ENCODE data around the gene NANOS3.

NANOS3 gene

DNA sequence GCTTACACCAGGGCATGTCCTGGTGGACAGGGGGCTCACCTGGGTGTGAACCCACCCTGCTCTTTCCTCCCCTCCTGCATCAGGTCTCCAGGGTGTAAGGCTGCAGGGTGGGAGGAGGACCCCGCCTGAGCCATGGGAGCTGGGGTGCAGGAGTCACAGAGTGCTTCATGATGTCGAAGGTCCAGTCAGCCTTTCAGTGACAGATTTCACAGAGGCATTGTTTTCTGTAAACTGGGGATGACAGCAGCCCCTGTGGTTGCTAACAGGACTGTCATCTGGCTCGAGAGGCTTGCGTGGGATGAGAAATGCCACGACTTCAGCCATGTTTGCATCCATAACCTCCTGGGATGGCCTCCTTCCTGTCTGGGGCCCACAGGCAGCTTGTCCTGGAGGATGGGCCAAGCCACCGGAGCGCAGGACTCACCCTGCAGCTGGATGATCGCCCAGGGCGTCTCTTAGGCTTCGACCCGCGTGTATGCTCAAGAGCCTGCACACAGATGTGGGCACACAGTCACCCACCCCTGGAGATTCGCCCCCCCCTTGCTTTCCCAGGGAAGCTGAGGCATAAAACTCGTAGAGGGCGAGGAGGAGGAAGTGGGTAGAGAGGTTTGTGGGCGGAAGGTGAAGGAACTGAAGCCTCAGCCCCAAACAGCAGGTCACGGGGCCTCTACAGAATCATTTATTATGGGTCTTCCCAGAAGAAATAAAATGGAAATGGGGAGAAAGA lies 4.9 kb downstream of the NANOS3 start:
- Histone ChIP-seq H3K27me3 (ENCODE audit: control insufficient read depth, insufficient read depth, low read length) (no peaks in the 10 kb centered on the region), H3K4me1 (ENCODE audit: control insufficient read depth, insufficient read depth, low read length) (peaks cover 15% of the 10 kb centered on the region), H3K27ac (ENCODE audit: low read length) (no peak overlapping the region), H3K36me3 (ENCODE audit: control insufficient read depth, insufficient read depth, low read length) (no peaks in the 10 kb centered on the region), H3K9me3 (ENCODE audit: control insufficient read depth, insufficient read depth, low read length) (no peaks in the 10 kb centered on the region), H3K4me3 (ENCODE audit: low read length) (no peak overlapping the region)
- DNase-seq (ENCODE audit: low read depth, low spot score): no peak
- no CpG with 5 or more reads among the region's 17 CpGs for WGBS (ENCODE audit: insufficient coverage, insufficient read length)

DNA sequence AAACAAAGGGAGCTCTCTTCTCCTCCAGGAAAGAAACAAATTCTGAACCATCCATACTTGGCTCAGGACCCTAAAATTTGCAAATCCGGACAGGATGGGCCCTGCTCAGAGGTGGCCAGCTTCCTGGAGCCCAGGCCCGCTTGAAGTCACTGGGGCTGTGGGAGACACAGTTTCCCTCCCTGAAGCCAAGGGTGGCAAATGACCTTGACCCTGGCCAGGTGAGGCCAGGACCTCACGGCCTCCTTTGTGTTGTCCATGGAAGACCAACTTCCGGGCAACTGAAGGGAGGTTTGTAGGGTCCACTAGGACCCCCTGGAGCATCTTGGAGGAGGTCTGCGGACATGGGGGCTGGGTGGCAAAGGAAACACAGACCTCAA lies 5.5 kb downstream of the NANOS3 start:
- H3K27me3 ChIP-seq (ENCODE audit: control insufficient read depth, insufficient read depth, low read length): no peaks in the 10 kb centered on the region
- H3K9me3 ChIP-seq (ENCODE audit: control insufficient read depth, insufficient read depth, low read length): no peaks in the 10 kb centered on the region
- H3K36me3 ChIP-seq (ENCODE audit: control insufficient read depth, insufficient read depth, low read length): no peaks in the 10 kb centered on the region
- no peak for DNase-seq (ENCODE audit: low read depth, low spot score)
- H3K4me1 ChIP-seq (ENCODE audit: control insufficient read depth, insufficient read depth, low read length): peaks cover 15% of the 10 kb centered on the region
- H3K27ac ChIP-seq (ENCODE audit: low read length): no peak overlapping the region
- no CpG with 5 or more reads among the region's 5 CpGs for WGBS (ENCODE audit: insufficient coverage, insufficient read length)
- no peak overlapping the region for H3K4me3 ChIP-seq (ENCODE audit: low read length)

DNA sequence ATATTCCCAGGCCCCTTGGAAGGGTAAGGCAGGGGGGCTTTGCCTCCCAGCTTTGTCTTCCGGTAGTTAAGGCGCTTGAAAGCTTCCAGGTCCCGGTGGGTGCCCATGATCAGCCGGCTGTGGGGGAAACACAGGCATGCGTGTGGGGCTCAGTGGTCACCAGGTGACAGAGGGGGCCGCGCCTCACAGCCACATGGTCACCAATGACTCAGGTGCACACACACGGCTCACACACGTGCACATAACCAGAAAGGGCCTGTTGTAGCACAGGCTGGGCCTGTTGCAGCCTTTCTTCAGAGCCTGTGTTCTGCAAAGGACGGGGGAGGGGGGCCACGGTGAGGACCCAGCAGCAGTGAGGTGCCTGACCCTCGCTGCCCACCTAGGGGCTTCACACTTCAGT lies 5.9 kb downstream of the NANOS3 start:
- WGBS (ENCODE audit: insufficient coverage, insufficient read length): no CpG with 5 or more reads among the region's 12 CpGs
- no peak overlapping the region for H3K4me3 ChIP-seq (ENCODE audit: low read length)
- H3K27me3 ChIP-seq (ENCODE audit: control insufficient read depth, insufficient read depth, low read length): no peaks in the 10 kb centered on the region
- no peak overlapping the region for H3K27ac ChIP-seq (ENCODE audit: low read length)
- H3K9me3 ChIP-seq (ENCODE audit: control insufficient read depth, insufficient read depth, low read length): no peaks in the 10 kb centered on the region
- no peak for DNase-seq (ENCODE audit: low read depth, low spot score)
- H3K36me3 ChIP-seq (ENCODE audit: control insufficient read depth, insufficient read depth, low read length): no peaks in the 10 kb centered on the region
- H3K4me1 ChIP-seq (ENCODE audit: control insufficient read depth, insufficient read depth, low read length): peaks cover 15% of the 10 kb centered on the region

DNA sequence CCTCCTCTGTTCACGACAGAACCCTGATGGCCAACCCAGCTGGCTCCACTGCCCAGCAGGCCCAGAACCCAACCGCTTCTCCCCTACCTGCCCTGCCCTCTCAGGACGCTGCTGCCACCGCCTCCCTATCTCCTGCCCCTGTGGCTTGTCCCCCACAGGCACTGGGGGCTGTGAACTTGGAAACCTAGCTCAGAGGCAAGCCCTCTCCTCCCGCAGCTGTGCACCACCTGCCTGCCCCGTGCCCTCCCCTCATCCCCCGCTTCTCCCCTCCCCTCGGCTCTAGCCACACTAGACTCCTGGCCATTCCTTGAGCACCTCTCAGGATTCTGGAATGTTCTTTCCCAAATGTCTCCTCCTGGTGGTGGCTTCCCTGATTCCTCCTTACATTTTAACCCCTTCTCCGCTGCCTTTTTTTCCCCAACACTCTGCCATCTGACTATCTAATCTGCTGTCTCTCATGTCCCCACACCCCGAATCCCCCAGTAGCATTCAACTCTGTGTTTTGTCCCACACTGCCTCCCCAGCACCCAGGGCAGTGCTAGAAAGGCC lies 6.7 kb downstream of the NANOS3 start:
- Histone ChIP-seq H3K9me3 (ENCODE audit: control insufficient read depth, insufficient read depth, low read length) (no peaks in the 10 kb centered on the region), H3K36me3 (ENCODE audit: control insufficient read depth, insufficient read depth, low read length) (no peaks in the 10 kb centered on the region), H3K4me1 (ENCODE audit: control insufficient read depth, insufficient read depth, low read length) (peaks cover 15% of the 10 kb centered on the region), H3K27me3 (ENCODE audit: control insufficient read depth, insufficient read depth, low read length) (no peaks in the 10 kb centered on the region), H3K27ac (ENCODE audit: low read length) (no peak overlapping the region), H3K4me3 (ENCODE audit: low read length) (no peak overlapping the region)
- WGBS (ENCODE audit: insufficient coverage, insufficient read length): no CpG with 5 or more reads among the region's 10 CpGs
- DNase-seq (ENCODE audit: low read depth, low spot score): no peak

DNA sequence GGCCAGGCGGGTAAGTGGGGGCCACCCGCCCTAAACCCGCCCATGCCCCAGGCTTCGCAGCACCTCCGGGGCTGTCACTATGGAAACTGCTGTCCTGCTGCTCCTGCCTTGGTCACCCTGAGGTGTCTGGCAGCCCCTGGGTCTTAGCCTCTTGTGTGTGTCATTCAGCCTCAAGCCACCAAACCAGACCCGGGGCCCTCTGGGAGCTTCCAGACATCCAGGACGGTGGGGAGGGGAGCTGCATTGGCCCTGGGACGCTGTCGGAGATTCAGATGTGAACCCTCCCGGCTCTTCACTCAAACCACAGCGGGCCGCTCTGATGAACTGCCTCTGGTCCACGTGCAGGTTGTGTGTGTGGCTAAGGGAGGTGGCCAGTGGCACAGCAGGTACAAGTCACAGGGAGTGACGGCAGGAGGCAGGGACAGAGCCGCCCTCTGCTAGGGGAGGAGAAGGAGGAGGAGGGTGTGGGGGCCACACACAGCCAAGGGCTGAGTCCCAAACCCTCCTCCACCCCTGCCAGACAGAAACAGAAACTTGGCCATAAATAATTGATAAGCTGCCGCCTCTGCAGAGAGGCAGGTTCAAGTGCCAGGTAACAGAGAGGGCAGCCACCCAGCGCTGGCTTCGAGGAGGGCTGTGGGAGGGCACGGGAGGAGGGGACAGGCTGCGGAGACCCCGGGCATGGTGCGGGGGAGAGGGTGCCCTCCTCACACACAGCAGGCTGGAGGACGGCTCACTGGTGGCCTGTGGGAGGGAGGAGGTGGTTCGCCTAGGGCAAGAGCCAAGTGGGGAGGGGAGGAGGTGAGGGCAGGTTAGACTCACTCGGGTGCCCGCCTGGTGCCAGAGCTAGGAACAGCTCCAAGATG lies 8.0 kb downstream of the NANOS3 start:
- peaks cover 15% of the 10 kb centered on the region for H3K4me1 ChIP-seq (ENCODE audit: control insufficient read depth, insufficient read depth, low read length)

DNA sequence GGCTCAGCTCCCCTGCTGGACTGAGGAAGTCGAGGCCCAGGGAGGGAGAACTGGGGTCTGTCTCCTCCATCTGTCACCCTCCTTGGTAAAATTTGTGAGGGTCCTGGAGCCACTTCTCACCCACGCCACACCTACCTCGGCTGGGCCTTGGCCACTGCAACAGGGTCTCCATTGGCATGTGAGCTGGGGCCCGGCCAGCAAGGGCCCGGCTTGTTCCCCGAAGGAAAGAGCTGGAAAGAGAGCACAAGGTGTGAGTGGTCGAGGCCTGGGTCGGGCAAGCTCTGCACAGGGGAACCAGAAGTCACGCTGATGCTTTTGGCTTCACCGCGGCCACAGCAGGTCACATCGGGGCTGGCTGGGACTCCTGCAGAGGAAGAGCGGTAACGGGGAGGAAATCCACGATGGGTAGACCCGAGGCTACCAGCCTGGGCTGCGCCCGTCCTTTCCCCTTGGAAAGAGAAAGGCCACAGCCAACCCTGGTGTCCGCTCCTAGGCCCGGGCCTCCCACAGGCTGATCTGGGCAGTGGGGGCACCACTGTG lies 9.0 kb downstream of the NANOS3 start:
- no CpG with 5 or more reads among the region's 20 CpGs for WGBS (ENCODE audit: insufficient coverage, insufficient read length)

More for the DNA sequence above, 8.0 kb downstream of the NANOS3 start:
- Histone ChIP-seq H3K27me3 (ENCODE audit: control insufficient read depth, insufficient read depth, low read length) (no peaks in the 10 kb centered on the region), H3K9me3 (ENCODE audit: control insufficient read depth, insufficient read depth, low read length) (no peaks in the 10 kb centered on the region), H3K27ac (ENCODE audit: low read length) (no peak overlapping the region), H3K4me3 (ENCODE audit: low read length) (no peak overlapping the region), H3K36me3 (ENCODE audit: control insufficient read depth, insufficient read depth, low read length) (no peaks in the 10 kb centered on the region)
- no peak for DNase-seq (ENCODE audit: low read depth, low spot score)
- WGBS (ENCODE audit: insufficient coverage, insufficient read length): no CpG with 5 or more reads among the region's 26 CpGs

DNA sequence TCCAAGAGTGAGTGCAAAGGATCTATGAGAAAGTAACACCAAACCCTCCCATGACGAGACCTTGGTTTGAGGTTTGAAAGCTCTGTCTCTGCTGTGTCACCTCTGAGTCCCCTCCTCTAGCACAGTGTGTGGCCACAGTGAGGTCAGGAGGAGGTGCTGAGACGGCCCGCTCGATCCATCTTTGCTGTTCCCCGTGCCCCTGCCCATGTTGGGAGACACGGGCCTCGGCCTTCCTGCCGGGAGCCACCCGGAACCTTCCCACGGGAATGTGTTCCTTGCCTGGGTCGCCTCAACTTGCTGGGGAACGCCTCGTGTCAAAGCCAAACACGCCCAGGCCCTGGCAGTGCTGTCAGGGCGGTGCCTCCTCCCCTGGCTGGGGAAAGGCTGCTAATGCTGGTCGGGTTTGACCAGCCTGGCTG lies 10.1 kb downstream of the NANOS3 start:
- H3K27me3 ChIP-seq (ENCODE audit: control insufficient read depth, insufficient read depth, low read length): no peaks in the 10 kb centered on the region
- WGBS (ENCODE audit: insufficient coverage, insufficient read length): no CpG with 5 or more reads among the region's 16 CpGs
- no peak for DNase-seq (ENCODE audit: low read depth, low spot score)
- H3K4me3 ChIP-seq (ENCODE audit: low read length): no peak overlapping the region
- H3K36me3 ChIP-seq (ENCODE audit: control insufficient read depth, insufficient read depth, low read length): no peaks in the 10 kb centered on the region
- peaks cover 3% of the 10 kb centered on the region; the same call in 1 of the 2 replicates for H3K4me1 ChIP-seq (ENCODE audit: control insufficient read depth, insufficient read depth, low read length)
- no peaks in the 10 kb centered on the region for H3K9me3 ChIP-seq (ENCODE audit: control insufficient read depth, insufficient read depth, low read length)
- H3K27ac ChIP-seq (ENCODE audit: low read length): no peak overlapping the region

More for the DNA sequence above, 9.0 kb downstream of the NANOS3 start:
- H3K27me3 ChIP-seq (ENCODE audit: control insufficient read depth, insufficient read depth, low read length): no peaks in the 10 kb centered on the region
- no peak for DNase-seq (ENCODE audit: low read depth, low spot score)
- no peaks in the 10 kb centered on the region for H3K9me3 ChIP-seq (ENCODE audit: control insufficient read depth, insufficient read depth, low read length)
- H3K4me1 ChIP-seq (ENCODE audit: control insufficient read depth, insufficient read depth, low read length): peaks cover 9% of the 10 kb centered on the region; the same call in 1 of the 2 replicates
- no peaks in the 10 kb centered on the region for H3K36me3 ChIP-seq (ENCODE audit: control insufficient read depth, insufficient read depth, low read length)
- H3K4me3 ChIP-seq (ENCODE audit: low read length): no peak overlapping the region
- H3K27ac ChIP-seq (ENCODE audit: low read length): no peak overlapping the region

DNA sequence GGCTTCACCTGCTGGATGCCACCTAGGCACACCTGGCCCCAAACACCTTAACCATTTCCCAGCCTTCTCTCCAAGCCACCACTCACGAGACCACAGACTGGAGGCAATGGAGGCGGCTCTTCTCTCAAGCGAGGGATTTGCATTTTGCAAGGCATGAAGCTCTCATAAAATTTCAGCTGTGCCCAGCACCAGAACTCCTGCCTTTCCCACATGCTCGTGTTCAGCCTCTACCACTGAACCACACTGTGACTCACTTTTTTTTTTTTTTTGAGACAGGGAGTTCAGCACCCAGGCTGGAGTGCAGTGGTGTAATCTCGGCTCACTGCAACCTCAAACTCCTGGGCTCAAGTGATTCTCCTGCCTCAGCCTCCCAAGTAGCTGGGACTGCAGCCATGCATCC lies 10.6 kb downstream of the NANOS3 start:
- no peak for DNase-seq (ENCODE audit: low read depth, low spot score)
- Histone ChIP-seq H3K27me3 (ENCODE audit: control insufficient read depth, insufficient read depth, low read length) (no peaks in the 10 kb centered on the region), H3K36me3 (ENCODE audit: control insufficient read depth, insufficient read depth, low read length) (no peaks in the 10 kb centered on the region), H3K27ac (ENCODE audit: low read length) (no peak overlapping the region), H3K9me3 (ENCODE audit: control insufficient read depth, insufficient read depth, low read length) (no peaks in the 10 kb centered on the region), H3K4me3 (ENCODE audit: low read length) (no peak overlapping the region), H3K4me1 (ENCODE audit: control insufficient read depth, insufficient read depth, low read length) (peaks cover 2% of the 10 kb centered on the region; the same call in 1 of the 2 replicates)
- no CpG with 5 or more reads among the region's 5 CpGs for WGBS (ENCODE audit: insufficient coverage, insufficient read length)

DNA sequence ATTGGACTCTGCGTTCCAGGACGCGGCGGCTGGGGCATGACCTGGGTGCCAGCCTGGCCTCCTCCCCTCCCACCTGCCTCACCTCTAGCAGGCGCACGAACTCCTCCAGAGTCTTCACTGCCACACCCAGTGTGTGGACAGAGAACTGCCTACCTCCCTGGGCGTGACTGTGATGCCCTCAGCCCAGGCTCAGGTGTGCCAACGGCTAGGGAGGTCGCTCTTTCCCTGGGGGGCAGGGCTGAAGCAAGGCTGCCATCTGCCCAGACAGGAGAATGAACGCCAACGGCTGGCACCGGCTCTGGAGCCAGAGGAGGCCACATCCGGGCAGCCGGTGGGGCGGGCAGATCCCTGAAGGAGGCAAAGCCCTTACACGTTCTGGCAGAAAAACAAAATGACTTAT lies 11.3 kb downstream of the NANOS3 start:
- Histone ChIP-seq H3K27ac (ENCODE audit: low read length) (no peak overlapping the region), H3K9me3 (ENCODE audit: control insufficient read depth, insufficient read depth, low read length) (no peaks in the 10 kb centered on the region)

DNA sequence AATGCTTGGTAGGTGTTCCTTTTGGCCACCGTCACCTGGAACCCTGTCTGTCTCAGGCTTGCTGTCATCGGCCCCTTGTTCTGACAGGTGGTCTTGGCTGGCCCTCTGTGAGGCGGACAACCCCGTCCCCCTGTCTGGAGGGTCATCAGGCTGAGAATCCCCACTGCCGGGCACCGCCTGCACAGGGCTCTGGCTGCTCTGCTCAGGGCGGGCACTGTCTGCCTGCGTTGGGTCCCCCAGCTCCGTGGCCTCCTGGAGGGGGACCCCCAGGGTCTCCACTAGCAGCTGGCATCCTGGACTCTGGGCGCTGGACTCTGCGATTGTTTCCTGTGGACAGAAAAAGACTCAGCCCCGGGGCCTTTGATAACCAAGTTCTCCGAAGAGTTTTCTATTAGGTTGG lies 13.2 kb downstream of the NANOS3 start:
- DNase-seq (ENCODE audit: low read depth, low spot score): no peak
- WGBS (ENCODE audit: insufficient coverage, insufficient read length): no CpG with 5 or more reads among the region's 13 CpGs
- H3K27me3 ChIP-seq (ENCODE audit: control insufficient read depth, insufficient read depth, low read length): no peaks in the 10 kb centered on the region
- no peak overlapping the region for H3K4me3 ChIP-seq (ENCODE audit: low read length)
- no peaks in the 10 kb centered on the region for H3K4me1 ChIP-seq (ENCODE audit: control insufficient read depth, insufficient read depth, low read length)
- no peak overlapping the region for H3K27ac ChIP-seq (ENCODE audit: low read length)
- H3K9me3 ChIP-seq (ENCODE audit: control insufficient read depth, insufficient read depth, low read length): no peaks in the 10 kb centered on the region
- H3K36me3 ChIP-seq (ENCODE audit: control insufficient read depth, insufficient read depth, low read length): no peaks in the 10 kb centered on the region

More for the DNA sequence above, 11.3 kb downstream of the NANOS3 start:
- no CpG with 5 or more reads among the region's 16 CpGs for WGBS (ENCODE audit: insufficient coverage, insufficient read length)
- no peak for DNase-seq (ENCODE audit: low read depth, low spot score)
- Histone ChIP-seq H3K36me3 (ENCODE audit: control insufficient read depth, insufficient read depth, low read length) (no peaks in the 10 kb centered on the region), H3K4me1 (ENCODE audit: control insufficient read depth, insufficient read depth, low read length) (peaks cover 2% of the 10 kb centered on the region; the same call in 1 of the 2 replicates), H3K27me3 (ENCODE audit: control insufficient read depth, insufficient read depth, low read length) (no peaks in the 10 kb centered on the region), H3K4me3 (ENCODE audit: low read length) (no peak overlapping the region)
